Superior temporal gyrus (tissue), 1 donor: ENCODE measurements around the gene CCDC112.
"Not testable (repeated sequence)": the region's sequence is repeated elsewhere in the genome, so short reads cannot be mapped to it uniquely, and the experiment has no call there.

Source experiments
- DNase-seq: peaks from one replicate; pipeline ENCODE4 v3.0.0-alpha.2; 2016; ENCODE audit errors: extremely low spot score

CCDC112 gene

DNA sequence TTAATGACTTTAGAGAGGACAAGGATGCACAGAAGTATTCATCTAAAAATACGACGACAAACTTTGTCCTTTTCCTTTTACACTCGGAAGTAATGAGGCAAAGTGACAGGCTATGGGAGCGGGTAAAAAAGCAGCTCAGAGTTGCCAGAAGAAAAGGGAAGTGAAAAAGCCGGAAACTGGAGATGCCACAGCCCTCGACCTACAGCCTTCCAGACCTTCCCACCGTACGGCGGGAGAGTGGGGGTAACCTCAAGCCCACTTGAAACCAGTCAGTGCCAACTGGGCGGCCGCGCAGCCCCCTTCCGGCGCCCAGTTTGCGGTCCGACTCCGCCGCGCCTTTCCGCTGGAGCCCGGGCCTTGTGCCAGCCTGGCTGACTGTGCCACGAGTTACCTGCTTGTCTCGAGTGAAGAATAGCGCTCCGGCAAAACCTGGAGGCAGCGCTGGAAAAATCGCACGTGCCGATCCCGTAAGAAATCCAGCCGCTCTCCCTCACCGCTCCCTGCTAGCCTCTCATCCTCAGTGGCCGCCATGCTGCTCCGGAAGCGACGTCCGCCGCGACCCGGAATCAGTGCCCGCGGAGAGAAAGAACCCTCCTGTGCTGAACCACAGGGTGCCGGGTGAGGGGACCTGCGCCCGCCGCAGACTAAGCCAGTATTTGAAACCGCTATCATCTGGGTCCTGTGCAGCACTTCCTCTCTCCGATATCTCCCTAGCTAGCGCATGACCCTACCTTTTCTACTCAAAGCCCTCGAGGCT lies 34.0 kb downstream of the CCDC112 start, which contains the start of gene PGGT1B:
Gene PGGT1B (minus strand): TSS at position 557 of the 757 bp plus-strand sequence. CDS start 26 bp downstream, at position 531.
- DNase-seq: peak; percentile 88

- DNase-seq: no peak
Observed at GRCh38 chr5:115262011-115262320, 34.5 kb downstream of the CCDC112 start.

DNA sequence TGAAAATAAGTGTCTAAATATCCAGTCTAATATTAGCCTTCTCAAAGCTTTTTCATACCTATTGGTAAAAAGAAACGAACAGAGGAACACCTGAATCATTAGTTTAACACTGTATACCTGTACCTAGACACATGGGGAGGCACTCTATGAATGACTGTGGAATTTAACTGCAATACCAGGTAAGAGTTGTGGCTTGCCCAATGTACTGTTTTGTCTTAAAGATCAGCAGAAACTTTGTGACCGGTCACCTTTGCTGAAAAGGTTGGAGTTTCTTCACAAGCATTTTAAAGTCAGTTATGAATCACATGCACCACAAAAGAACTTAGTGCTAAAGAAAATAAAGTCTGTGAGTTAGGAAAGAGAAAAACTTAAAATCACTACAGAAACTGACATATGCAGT lies 36.2 kb downstream of the CCDC112 start:
- DNase-seq: no peak

- DNase-seq: no peak
Observed at GRCh38 chr5:115257981-115258380, 38.5 kb downstream of the CCDC112 start.

DNA sequence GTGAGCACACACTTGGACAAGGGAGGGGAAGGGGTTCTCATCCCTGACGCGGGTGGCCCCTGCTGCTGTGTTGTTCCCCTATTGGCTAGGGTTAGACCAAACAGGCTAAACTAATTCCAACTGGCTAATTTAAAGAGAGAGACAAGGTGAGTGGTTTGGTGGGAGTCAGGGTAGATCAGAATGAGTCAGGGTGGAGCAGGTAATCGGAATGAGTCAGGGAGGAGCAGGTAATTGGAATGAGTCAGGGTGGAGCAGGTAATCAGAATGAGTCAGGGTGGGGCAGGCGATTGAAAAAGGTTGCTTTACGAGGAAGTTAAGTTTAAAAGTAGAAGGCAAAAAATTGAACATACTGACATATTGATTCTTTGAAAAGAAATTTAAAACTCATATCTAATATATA lies 47.1 kb downstream of the CCDC112 start:
- DNase-seq: not testable (repeated sequence)

DNA sequence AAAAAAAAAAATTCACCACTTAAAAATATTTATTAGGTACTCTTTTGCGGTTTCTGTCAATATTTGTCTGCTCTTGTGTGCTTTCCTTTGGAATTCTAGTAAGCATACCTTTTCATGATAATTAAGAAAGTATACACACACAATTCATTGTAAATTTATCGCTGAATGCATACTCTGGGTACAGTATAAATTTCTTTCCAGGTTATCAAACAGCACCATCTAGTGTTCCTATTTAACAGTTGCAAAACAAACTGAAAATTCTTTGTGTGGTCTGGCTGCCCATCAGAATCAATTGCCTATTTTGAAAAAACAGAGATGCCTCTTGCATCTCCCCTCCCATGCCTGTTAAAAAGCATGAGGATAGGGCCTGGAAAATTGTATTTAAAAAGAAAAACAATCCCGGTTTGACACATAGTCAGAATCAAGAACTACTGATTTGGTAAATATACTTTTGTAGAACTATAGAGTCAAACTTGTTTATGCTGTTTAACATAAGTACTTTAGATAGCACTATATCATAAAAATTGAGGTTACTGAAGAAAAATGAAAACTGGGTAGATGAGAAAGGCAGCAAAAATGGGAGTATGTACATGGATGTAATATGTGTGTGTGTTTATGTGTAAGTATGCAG lies 50.0 kb downstream of the CCDC112 start:
- DNase-seq: peak; percentile 87

DNA sequence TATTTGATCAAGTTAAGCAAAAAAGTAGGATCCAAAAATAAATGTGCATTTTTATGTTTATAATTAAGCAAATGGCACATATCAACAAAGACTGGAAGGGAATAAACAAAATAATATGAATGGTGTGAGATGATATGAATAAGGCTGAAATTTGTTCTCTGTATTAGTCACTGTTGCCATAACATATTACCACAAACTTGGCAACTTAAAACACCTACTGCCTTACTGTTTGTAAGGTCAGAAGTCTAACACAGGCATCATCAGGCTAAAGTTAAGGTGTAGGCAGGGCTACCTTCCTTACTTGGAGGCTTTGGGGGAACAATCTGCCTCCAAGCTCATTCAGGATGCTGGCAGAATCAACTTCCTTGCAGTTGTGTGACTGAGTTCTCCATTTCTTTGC lies 53.0 kb downstream of the CCDC112 start:
- DNase-seq: no peak

- no peak for DNase-seq
Observed at GRCh38 chr5:115241881-115242642, 54.4 kb downstream of the CCDC112 start.

DNA sequence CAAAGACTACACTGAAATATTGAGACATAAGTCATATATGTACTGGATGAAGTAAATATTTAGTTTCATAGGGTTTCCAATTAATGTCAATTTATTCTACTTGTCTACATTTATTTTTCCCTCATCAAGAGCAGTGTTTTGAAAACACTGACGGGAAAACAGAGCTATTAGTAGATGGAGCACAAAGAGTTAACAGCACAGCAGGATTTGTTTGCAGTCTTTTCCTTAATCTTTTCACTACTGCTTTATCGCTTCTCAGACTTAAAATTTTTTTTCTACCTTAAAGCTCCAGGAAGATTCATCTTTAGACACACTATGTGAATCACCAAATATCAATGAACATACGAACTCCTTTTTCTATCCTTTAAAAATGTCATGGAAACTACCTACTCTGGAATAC lies 59.4 kb downstream of the CCDC112 start:
- DNase-seq: no peak

DNA sequence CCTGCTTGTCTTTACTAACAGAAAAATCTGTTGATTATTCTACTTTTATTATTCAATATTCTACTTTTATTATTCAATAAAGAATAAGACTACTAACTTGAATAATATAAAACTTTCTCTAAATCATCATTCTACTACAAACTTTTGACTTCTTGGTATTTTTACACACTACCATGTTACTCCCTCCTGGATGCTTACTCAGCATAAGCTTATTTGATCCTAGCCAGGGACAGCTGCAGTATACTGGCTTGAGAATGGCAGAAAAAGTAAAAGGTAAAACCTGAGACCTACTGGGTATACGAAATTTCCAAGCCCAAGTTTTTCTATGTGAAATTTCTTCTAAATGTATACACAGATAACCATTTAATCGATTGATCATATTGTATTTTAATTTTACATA lies 59.9 kb downstream of the CCDC112 start:
- DNase-seq: no peak

- no peak for DNase-seq
Observed at GRCh38 chr5:115231598-115231997, 64.9 kb downstream of the CCDC112 start.

DNA sequence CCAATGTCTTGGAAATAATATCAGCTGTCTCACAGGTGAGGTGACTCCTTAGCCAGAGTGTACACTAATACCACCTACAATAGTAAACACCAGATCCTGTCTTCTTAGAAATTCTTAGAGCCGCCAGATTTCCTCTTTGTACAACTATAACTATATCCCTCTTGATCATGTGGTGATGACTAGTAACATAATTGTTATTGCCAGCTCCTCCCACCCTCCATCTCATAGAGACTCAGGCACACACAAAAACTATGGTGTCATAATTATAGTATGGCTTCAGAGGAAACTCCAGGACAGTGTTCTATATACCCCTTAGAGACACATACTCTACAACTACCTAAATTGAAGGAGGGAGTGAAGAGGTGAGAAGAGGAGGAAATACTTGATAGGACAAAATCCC lies 66.8 kb downstream of the CCDC112 start:
- DNase-seq: no peak

GRCh38 chr5:115227281-115227680 lies 69.2 kb downstream of the CCDC112 start:
- no peak for DNase-seq
